Activated T-helper 9 cell treated with anti-CD3 and anti-CD28 coated beads, Interleukin-2, amount 50 U/mL, for 16 hours (primary cell): ENCODE data around the gene CCDC54.
"Not testable (repeated sequence)": the region's sequence is repeated elsewhere in the genome, so short reads cannot be mapped to it uniquely, and the experiment has no call there.

Experiments used
- DNase-seq: peaks from one replicate; pipeline ENCODE4 v3.0.0-alpha.2; 2020; ENCODE audit warnings: low read depth

Gene CCDC54

GRCh38 chr3:107377151-107377550 is at the start of gene CCDC54:
Gene CCDC54, plus strand, starts transcription at chr3:107377439. Its CDS starts 149 bp downstream, at chr3:107377588.
- DNase-seq: no peak

- no peak for DNase-seq
Measured at GRCh38 chr3:107328069-107328468, 49.2 kb upstream of the CCDC54 start.

GRCh38 chr3:107329088-107329487 is 48.2 kb upstream of the CCDC54 start:
- DNase-seq: no peak

DNA sequence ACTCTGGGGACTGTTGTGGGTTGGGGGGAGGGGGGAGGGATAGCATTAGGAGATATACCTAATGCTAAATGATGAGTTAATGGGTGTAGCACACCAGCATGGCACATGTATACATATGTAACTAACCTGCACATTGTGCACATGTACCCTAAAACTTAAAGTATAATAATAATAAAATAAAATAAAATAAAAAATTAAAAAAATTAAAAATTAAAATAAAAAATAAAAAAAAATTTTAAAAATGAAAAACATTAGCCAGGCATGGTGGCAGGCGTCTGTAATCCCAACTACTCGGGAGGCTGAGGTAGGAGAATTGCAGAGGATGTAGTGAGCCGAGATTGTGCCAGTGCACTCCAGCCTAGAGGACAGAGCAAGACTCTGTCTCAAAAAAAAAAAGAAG is 37.5 kb upstream of the CCDC54 start:
- not testable (repeated sequence) for DNase-seq

DNA sequence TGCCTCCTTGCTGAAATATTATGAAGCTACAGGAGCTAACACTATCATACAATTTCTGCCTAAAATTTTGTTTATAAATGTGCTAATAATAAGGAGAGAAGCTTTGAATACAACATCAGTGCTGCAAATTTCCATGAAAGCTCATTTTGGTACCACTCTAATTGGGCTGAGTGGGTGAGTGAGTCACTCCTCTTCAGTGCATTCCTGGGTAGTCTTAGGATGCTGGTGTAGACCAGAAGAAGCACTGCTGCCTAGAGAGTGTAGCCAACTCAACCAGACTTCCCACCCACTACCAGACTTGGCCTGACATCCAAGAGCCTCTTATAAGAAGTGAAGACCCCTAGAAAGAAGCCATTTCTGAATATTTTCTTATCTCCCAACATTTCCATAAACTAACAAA is 32.5 kb upstream of the CCDC54 start:
- DNase-seq: no peak

DNA sequence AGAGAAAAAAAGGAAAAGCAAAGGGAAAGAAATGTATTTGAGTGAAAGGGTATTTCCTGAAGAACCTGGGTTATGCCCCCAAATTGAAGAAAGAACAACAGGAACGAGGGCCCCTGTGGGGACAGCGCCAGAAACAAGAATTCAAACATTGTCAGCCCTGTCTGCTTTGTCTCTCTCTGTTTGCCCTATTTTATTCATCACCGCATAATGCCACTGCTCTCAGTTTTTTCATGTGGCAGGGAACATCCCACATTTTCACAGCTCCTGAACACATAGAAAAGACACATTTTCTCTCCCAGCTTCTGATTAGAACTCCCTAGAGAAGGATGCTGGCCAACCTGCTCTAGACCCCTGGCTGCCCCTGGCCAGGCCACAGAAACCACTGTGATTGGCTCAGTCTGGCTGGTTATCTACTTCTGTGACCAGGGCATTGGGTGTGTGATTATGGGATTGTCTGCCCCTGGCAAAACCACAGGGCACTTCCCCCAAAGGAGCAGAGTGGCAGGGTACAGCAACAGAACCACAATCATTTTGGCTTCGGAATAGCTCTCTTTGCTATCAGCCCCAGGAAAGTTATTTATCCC is 31.3 kb upstream of the CCDC54 start:
- DNase-seq: no peak

DNA sequence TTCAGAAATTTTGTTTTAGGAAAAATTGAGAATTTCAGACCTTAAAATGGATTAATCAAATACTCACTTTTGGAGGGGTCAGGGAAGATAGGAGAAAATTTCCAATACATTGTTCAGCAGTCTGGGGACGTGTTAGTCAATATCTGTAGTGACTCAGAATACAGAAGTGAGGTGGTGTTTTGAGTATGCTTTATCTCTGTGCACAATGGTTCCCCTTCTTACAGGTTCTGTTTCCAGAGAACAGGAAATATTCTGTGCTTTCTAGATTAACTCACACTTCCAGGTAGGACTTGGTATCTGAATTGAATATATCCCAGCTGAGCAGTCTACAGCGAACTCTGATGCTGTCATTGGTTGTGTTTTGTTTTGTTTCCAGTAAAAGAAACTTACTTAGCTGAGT is 30.7 kb upstream of the CCDC54 start:
- DNase-seq: no peak

- DNase-seq: no peak
Measured at GRCh38 chr3:107347751-107348150, 29.5 kb upstream of the CCDC54 start.

- DNase-seq: no peak
Measured at GRCh38 chr3:107356706-107357105, 20.5 kb upstream of the CCDC54 start.

DNA sequence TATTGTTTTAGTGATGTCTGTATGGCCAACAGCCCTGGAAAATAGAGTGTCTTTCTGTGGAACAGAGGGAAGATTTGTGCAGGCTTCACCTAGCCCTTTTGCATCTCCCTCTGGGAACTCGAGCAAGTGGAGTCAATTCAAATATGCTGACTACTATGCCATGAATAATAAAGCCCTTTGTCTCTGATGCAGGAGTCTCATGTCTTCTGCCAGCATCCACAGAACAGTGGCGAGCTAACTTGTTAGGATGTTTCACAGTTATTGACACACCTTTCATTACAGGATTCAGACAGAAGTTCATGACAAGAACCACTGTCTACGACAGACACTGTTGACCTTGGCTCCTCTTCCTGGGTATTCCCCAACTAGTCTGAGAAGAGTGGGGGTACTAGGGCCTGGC is 15.6 kb upstream of the CCDC54 start:
- DNase-seq: no peak

GRCh38 chr3:107365051-107365450 is 12.2 kb upstream of the CCDC54 start:
- DNase-seq: no peak

DNA sequence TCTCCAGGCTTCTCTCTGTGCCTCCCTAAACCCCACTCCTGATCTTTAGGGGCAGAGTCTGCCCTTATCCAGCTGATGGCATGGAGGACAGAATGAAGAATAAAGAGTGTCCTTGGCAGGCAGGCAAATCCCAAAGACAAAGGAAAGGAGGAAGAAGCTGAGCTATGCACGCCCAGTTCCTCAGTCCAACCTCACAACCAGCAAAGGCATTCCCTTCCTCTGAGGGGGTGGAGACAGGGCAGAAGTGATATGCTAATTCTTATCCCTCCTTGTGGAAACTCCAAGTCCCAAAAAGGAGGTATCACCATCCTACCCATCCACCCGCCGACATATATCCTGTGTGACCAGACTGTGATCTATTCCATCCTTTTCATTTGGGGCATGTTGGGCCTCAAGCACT is 10.5 kb upstream of the CCDC54 start:
- DNase-seq: no peak

GRCh38 chr3:107367353-107367752 is 9.9 kb upstream of the CCDC54 start:
- DNase-seq: no peak

DNA sequence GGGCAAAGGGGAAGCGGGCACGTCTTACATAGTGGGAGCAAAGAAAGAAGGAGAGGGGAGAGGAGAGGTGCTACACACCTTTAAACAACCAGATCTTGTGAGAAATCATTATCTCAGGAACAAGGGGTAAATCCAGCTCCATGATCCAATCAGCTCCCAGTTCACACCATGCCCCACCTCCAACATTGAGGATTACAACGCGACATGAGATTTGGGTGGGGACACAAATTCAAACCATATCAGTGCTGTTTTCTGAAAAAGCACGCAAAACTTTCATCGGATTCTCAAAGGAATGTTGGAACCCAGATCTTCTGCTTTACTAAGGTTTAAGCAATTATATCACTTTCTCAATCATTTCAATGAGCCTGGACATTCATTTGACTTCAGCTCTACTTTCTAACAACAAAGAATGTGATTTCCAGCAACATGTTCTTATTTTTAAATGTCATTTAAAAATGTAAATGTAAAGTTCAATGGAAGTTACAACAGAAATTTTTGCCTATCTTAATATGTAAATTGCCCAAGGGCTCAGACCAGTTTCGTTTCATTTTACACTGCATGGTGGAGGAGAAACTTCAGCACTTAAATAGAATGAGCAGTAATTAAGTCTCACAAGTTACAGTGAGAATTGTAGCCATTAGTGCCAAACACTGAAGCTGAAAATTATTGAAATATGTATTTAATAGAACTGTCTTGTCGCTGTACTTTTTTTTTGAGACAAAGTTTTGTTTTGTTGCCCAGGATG is 8.4 kb upstream of the CCDC54 start:
- DNase-seq: no peak

DNA sequence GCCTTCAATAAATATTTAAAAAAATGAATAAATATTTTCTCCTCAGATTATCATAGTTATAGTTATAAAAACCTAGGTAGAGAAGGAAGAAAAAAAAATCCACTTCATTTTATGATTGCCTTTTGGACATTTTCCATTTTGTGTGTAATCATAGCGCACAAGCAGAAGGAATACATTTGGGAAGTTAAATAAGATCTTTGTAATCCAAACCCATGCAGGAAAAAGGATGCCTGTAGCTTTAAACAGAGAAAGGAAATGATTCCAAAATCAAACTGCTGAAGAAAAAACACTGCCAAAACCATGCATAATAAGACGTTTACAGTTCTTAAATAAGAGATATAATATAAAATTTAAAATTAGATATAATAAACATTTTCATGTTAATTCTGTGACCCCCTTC is 7.4 kb upstream of the CCDC54 start:
- DNase-seq: no peak

DNA sequence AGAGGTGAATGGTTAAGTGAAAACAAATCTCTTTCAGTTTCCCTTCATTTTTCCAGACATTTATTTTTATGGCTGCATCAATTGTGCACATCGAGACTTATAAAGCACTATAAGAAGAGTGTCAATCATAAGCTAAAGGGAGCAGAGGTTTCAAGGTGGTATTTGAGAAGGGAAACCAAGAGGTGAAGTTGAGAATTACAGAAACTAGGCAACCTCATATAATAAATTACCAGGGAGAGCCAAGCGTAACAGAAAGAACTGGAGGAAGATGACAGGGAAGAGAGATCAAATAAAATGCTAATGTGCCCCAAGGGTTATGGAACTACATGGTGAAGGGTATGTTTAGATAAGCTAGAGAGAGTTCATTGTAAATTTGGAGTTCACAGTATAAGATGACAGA is 6.3 kb upstream of the CCDC54 start:
- DNase-seq: no peak

DNA sequence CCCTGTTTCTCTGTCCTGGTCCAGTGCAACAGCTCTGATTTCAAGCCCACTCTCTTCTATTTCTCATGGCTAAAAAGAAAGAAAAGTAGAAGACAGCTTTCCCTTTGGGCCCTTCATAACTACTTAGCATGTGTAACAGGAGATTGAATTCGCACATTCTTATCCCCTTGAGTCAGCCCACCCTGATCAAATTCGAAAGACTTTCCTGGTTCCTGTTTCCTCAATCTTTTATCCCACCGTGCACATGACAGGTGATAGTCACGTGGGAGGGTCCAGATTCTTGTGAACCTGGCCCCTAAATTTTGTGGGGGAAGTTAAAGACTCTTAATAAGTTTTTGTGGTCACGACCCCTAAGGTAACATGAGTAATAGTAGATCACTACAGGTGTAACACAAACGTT is 4.7 kb upstream of the CCDC54 start:
- DNase-seq: no peak

- no peak for DNase-seq
Measured at GRCh38 chr3:107373896-107374295, 3.3 kb upstream of the CCDC54 start.

- no peak for DNase-seq
Measured at GRCh38 chr3:107375682-107376081, 1.6 kb upstream of the CCDC54 start.

- DNase-seq: no peak
Measured at GRCh38 chr3:107382631-107383030, 5.4 kb downstream of the CCDC54 start.

GRCh38 chr3:107384428-107384827 is 7.2 kb downstream of the CCDC54 start:
- no peak for DNase-seq

GRCh38 chr3:107384907-107385306 is 7.7 kb downstream of the CCDC54 start:
- DNase-seq: no peak

DNA sequence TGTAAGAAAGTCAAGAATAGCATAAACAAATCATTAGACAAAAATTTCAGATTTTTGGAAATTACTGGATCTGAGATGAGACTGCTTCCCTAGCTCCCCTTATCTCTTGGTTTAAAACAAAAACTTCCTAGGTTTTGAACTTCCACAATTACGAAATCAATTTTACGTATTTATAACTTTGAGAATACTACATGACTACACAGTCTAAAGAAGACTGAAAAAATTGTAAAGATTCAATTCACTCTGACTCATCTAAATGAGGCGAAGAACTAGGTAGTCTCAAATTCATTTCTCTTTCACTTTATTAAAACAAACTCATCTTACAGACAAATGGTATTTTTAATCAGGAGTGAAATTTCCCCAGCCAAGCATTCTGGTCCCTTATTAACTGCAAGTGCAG is 10.3 kb downstream of the CCDC54 start:
- DNase-seq: no peak

- no peak for DNase-seq
Measured at GRCh38 chr3:107392549-107393165, 15.4 kb downstream of the CCDC54 start.
